OCI-LY7 (cell line): ENCODE results near the gene ZNF177. TPM values are rescaled to one million over a fixed set of nuclear protein-coding genes. Genes with fewer than 3 reads are reported as not detected.

Source experiments
- BruUV-seq: library from RNA; stranded (reverse); fragments of 400-500 nt; replicated peaks from 2 replicates; lab custom pipeline; 2021; lab: Mats Ljungman, UMichigan
- CTCF ChIA-PET: fragments of 300-600 bp; sonication (Branson Sonifier 250); formaldehyde crosslinking; loops from one replicate; lab custom pipeline; 2022; ENCODE audit warnings: antibody characterized with exemption; ENCODE audit not compliant: unreplicated experiment; lab: Charles Lee
- POLR2A ChIA-PET: fragments of 300-600 bp; sonication (Branson Sonifier 250); formaldehyde crosslinking; loops from one replicate; lab custom pipeline; 2022; ENCODE audit warnings: antibody characterized with exemption; lab: Charles Lee
- DNase-seq: peaks from one replicate; pipeline ENCODE4 v3.0.0-alpha.2; 2015; ENCODE audit warnings: low spot score
- H2AFZ ChIP-seq: fragments of 200-600 bp; sonication (generic), shearing (Covaris generic); 2 replicates; pipeline ENCODE4 v1.6.1; 2014; ENCODE audit warnings: mild to moderate bottlenecking, antibody characterized with exemption, low read length, moderate library complexity
- H3K27ac ChIP-seq: fragments of 200-600 bp; sonication (generic); 2 replicates; pipeline ENCODE4 v1.5.1; 2014; ENCODE audit warnings: mixed run types, low read depth, mild to moderate bottlenecking, moderate library complexity, low read length, inconsistent platforms; ENCODE audit not compliant: poor library complexity, severe bottlenecking
- H3K36me3 ChIP-seq: fragments of 200-600 bp; sonication (generic); 2 replicates; pipeline ENCODE4 v1.6.1; 2014; ENCODE audit warnings: mild to moderate bottlenecking, antibody characterized with exemption, low read length, moderate library complexity, mixed read lengths; ENCODE audit not compliant: insufficient read depth
- H3K4me1 ChIP-seq: fragments of 200-600 bp; sonication (generic); 2 replicates; pipeline ENCODE4 v1.5.1; 2014; ENCODE audit warnings: mild to moderate bottlenecking, low read length; ENCODE audit not compliant: insufficient read depth, poor library complexity, severe bottlenecking
- H3K4me2 ChIP-seq: fragments of 200-600 bp; sonication (generic); 2 replicates; pipeline ENCODE4 v1.6.1; 2014; ENCODE audit warnings: mild to moderate bottlenecking, low read length
- H3K4me3 ChIP-seq: fragments of 200-600 bp; sonication (generic); 2 replicates; pipeline ENCODE4 v1.5.1; 2014; ENCODE audit warnings: mild to moderate bottlenecking, low read depth, low read length; ENCODE audit not compliant: poor library complexity, severe bottlenecking
- H3K79me2 ChIP-seq: fragments of 200-600 bp; sonication (generic); 2 replicates; pipeline ENCODE4 v1.6.1; 2016; ENCODE audit warnings: low read depth, mild to moderate bottlenecking, low read length, moderate library complexity, mixed read lengths; ENCODE audit not compliant: insufficient read depth
- H3K9me2 ChIP-seq: fragments of 200-600 bp; sonication (generic); 2 replicates; pipeline ENCODE4 v1.6.1; 2016; ENCODE audit warnings: mild to moderate bottlenecking, low read length, mixed read lengths; ENCODE audit not compliant: insufficient read depth
- H3K9me3 ChIP-seq: fragments of 200-600 bp; sonication (generic); 2 replicates; pipeline ENCODE4 v1.6.1; 2014; ENCODE audit warnings: mild to moderate bottlenecking, mixed run types, low read length, mixed read lengths
- H4K20me1 ChIP-seq: fragments of 200-600 bp; sonication (generic); 2 replicates; pipeline ENCODE4 v1.6.1; 2014; ENCODE audit warnings: mild to moderate bottlenecking, antibody characterized with exemption, low read length, moderate library complexity, mixed read lengths; ENCODE audit not compliant: insufficient read depth
- CTCF ChIP-seq: fragments of 200-600 bp; sonication (generic); conservative IDR thresholded peaks from 2 replicates; pipeline ENCODE4 v1.5.1; 2014; ENCODE audit warnings: mild to moderate bottlenecking, antibody characterized with exemption, low read length, moderate library complexity, mixed read lengths
- EZH2phosphoT487 ChIP-seq: fragments of 200-600 bp; sonication (generic); IDR thresholded peaks from 2 replicates; pipeline ENCODE4 v1.6.1; 2018; ENCODE audit warnings: low read depth, borderline replicate concordance, mild to moderate bottlenecking, mixed run types, antibody characterized with exemption, low read length, moderate library complexity, mixed read lengths
- intact Hi-C: fragments of 100-400 bp; cut with micrococcal nuclease; formaldehyde crosslinking; loops from one replicate; pipeline ENCODE4 v1.10.0; 2022; ENCODE audit not compliant: unreplicated experiment
- total RNA-seq, 2 experiments: library from RNA; depleted of rRNA in 1 of 2; stranded (reverse); fragments of >200 nt in 1 of 2; shearing (Covaris generic) in 1 of 2; gene quantifications; 2 replicates each; pipeline ENCODE4 v1.2.3, GENCODE V29; 2014 to 2022

Gene ZNF177
- total RNA-seq, 2 experiments from 2014 or later: 2.4 to 2.8 TPM

- Histone ChIP-seq H3K4me3 (no peak overlapping the region), H3K27ac (no peak overlapping the region), H3K36me3 (peaks cover 92% of the 10 kb centered on the region), H3K4me2 (no peak overlapping the region), H3K9me2 (no peaks in the 10 kb centered on the region), H3K9me3 (no peaks in the 10 kb centered on the region), H3K79me2 (peaks cover 5% of the 10 kb centered on the region; the same call in 1 of the 2 replicates), H3K4me1 (no peaks in the 10 kb centered on the region), H4K20me1 (no peaks in the 10 kb centered on the region), H2AFZ (no peak overlapping the region)
- TF ChIP-seq EZH2phosphoT487: no peak
- TF ChIP-seq CTCF: no peak
- CTCF ChIA-PET: no interaction called here
- no TSS peak for BruUV-seq
- intact Hi-C loops: no loop called here
- POLR2A ChIA-PET: no interaction called here
- DNase-seq: no peak
Observed at GRCh38 chr19:9427941-9428340, 65.1 kb downstream of the ZNF177 start.

- no peak for DNase-seq
- Histone ChIP-seq H2AFZ (no peak overlapping the region), H3K9me3 (no peaks in the 10 kb centered on the region), H3K4me3 (no peak overlapping the region), H3K9me2 (no peaks in the 10 kb centered on the region), H3K4me1 (peaks cover 13% of the 10 kb centered on the region), H3K79me2 (peaks cover 27% of the 10 kb centered on the region), H3K4me2 (no peak overlapping the region), H3K36me3 (peaks cover 76% of the 10 kb centered on the region), H4K20me1 (peaks cover 4% of the 10 kb centered on the region; the same call in 1 of the 2 replicates), H3K27ac (no peak overlapping the region)
- intact Hi-C loops: loop anchor here (5.0 to 10.0 kb wide), 3 partner anchors 108 to 364 kb away; partner anchors contain the start of gene ZNF559
- ChIA-PET POLR2A (no interaction called here), CTCF (no interaction called here)
- BruUV-seq: no TSS peak
- TF ChIP-seq CTCF: no peak
Observed at GRCh38 chr19:9430444-9430843, 67.6 kb downstream of the ZNF177 start.

GRCh38 chr19:9431475-9431874, 68.7 kb downstream of the ZNF177 start:
- Histone ChIP-seq H3K79me2 (peaks cover 34% of the 10 kb centered on the region), H3K27ac (no peak overlapping the region), H2AFZ (no peak overlapping the region), H3K4me2 (no peak overlapping the region), H3K4me1 (peaks cover 20% of the 10 kb centered on the region), H3K4me3 (no peak overlapping the region), H3K9me2 (no peaks in the 10 kb centered on the region), H3K36me3 (peaks cover 66% of the 10 kb centered on the region), H4K20me1 (peaks cover 4% of the 10 kb centered on the region; the same call in 1 of the 2 replicates), H3K9me3 (no peaks in the 10 kb centered on the region)
- TF ChIP-seq CTCF (peak; percentile 74), EZH2phosphoT487 (no peak)
- intact Hi-C loops: loop anchor here (5.0 to 10.0 kb wide), 3 partner anchors 109 to 363 kb away; partner anchors contain the start of gene ZNF559
- DNase-seq: peak; percentile 33
- ChIA-PET POLR2A (no interaction called here), CTCF (no interaction called here)
- no TSS peak for BruUV-seq
